ENCODE data around the gene NFKB1.

DNA sequence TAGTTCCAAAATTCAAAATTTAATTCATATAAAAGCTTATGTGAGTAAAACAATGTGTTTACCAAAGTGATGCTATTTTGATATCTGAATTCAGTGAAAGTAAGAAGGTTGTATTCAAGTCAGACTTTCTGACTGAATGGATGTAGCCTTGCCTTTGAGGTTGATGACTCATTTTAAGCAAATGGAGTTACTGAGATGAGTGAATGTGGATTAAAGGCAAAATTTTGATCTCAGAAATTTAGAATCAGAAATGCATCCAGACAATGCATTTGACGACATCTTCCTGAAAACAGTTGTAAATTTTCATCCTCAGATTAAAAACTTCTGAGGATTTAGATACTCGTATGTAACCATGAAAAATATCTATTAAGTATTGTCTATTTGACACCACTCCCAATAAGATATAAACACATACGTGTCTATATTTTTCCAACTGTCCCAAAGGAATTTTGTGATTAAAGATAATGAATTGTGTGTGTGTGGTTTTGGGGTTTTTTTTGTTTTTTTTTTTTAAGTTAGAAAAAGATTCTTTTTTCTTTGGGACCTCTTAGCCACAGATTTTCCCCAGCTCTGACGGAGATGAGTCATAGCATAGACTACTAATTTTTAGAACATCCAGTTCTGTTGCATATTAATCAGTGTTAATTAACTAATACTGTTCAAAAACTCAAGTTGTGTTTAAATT is 34.4 kb downstream of the NFKB1 start:
- TF ChIP-seq, protein P1, sequence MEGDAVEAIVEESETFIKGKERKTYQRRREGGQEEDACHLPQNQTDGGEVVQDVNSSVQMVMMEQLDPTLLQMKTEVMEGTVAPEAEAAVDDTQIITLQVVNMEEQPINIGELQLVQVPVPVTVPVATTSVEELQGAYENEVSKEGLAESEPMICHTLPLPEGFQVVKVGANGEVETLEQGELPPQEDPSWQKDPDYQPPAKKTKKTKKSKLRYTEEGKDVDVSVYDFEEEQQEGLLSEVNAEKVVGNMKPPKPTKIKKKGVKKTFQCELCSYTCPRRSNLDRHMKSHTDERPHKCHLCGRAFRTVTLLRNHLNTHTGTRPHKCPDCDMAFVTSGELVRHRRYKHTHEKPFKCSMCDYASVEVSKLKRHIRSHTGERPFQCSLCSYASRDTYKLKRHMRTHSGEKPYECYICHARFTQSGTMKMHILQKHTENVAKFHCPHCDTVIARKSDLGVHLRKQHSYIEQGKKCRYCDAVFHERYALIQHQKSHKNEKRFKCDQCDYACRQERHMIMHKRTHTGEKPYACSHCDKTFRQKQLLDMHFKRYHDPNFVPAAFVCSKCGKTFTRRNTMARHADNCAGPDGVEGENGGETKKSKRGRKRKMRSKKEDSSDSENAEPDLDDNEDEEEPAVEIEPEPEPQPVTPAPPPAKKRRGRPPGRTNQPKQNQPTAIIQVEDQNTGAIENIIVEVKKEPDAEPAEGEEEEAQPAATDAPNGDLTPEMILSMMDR (IDR thresholded peaks at IDR 0.05) = no peak
- no peak for TF ChIP-seq EP300 (IDR thresholded peaks at IDR 0.05)
